ENCODE measurements around the gene STAMBPL1.
A peak's percentile ranks its signal among the peaks of the same experiment; 100 is the strongest.

The STAMBPL1 gene

DNA sequence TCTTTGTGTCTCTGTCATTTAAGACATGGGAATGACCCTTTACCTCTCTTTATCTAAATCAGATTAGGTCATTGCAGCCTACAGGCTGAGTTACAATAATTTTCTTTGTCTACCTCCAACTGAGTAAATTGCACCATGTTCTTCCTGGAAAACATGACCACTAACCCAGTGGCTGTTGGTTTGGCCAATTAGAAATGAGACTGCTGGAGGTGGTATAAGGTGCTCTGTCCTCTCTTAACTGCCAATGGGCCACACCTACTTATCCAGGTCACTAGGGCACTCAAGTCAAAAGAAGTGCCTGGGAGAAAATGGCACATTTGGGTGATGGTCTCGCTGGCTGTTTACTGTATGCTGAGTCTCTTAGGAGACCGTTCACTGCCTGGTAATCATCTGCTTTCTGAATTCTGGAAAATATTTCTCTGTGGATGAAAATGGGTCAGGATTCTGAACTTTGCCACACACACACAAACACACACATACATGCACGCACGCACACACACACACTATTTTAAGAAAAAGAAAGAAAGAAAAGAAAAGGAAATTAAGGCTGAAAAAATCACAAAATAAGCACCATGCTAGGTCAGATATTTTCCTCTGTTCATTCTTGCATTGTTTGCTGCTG is 16.4 kb downstream of the STAMBPL1 start:
- no peak for DNase-seq

DNA sequence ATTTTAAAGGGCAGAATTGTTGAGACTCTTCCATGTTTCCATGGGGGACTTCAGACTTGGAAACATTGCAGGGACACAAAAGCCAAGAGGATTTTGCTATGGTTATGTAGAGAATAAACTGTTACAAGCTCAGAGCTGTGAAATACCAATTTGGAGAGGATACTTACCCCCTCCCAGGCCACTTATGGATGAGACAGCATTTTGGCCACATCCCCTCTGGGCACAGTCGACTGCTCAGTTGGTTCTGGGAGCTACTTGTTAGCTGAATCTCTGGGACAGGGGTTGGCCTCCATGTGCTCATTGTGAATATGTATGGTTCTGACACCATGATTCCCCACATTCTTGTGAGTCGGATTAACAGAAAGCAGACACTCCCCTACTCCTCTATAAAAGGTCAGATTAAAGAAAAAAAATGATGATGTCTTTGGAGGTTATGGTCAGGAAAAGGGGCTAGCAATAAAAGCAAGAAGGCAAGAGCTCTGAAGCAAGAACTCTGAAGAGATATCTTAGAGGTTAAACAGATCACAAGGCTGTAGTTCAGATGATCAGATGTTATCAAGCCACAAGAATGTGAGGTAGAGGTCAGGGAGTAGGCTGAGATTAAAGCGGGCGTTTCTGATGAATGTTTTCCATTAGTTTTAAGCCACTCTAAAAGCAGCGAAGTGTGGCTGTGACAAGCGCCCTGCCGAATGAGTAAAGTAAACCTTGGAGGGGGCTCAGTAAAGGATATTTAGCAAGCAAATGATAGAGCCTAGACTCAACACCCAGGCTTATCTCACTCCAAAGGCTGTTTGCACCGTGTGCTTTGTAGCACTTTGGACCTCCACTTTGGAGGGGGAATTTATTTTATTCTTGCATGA is 17.2 kb downstream of the STAMBPL1 start:
- DNase-seq, result peak; percentile 11 to 19

DNA sequence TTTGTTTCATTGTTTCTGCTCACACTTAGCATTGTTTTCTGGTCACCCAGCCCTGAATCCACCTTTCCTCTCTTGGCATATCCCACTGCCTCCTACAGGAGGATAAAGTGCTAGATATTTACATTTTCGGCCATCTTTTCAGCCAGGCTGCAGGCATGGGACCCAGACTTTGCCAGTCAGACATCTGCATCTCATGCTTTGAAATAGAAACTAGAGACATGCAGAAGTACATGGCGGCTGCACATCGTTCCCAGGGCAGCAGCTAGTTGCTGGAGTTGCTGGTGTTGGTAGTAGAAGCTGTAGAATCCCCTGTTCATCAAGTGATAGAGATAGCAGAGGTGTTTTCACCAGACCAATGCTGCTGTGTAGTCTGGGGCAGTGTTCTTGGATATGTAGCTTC is 18.7 kb downstream of the STAMBPL1 start:
- DNase-seq, result no peak

DNA sequence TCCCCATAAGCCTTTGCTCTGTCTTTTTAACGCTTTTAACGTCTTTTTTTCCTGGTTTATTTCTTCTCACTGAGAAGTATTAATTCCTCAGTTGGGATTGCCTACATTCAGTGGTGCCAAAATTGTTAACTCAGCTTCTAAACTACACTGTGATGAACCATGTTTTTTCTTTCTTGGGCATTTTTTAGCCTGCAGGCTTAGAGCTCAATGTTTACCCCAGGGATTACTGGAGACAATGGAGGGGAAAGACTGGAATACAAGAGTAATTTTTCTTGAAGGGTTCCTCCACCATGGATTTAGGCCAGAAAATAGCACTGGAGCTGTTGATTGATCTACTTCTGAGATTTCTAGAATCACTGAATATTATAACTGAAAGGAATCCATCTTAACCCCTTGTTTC is 19.8 kb downstream of the STAMBPL1 start:
- no peak for DNase-seq

DNA sequence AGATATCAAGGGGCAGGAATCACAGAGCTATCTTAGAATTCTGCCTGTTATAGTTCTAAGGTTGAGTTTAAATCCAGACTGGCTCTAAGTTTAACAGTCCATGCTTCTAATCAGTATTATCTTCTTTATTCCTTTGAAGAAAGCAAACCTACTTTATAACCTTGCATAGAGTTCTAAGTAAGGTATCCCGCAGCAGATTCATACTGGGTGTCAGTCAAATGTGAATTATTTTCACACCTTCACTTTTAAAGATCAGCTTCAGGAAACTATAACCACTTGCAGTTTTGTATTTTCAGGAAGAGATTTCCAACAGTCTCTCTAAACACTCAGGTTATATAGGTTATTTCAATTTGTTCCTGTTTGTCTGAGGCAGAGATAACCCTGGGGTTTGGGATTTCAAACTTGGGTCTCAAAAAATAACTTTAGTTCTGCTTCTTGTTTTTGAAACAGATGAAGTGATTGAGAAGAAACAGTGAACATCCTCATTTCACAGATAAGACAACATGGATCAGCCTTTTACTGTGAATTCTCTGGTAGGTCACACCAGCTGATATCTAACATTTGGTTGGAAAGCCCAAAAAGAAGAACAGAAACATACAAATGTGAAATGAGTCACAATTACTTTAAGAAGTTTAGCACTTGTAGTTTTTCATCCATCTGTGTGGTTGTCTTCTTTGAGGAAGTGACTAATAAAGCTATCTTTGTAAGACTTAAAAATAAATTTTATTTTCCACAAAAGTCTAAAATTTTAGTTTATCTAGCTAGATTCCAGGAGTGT is 21.4 kb downstream of the STAMBPL1 start:
- DNase-seq, result no peak

DNA sequence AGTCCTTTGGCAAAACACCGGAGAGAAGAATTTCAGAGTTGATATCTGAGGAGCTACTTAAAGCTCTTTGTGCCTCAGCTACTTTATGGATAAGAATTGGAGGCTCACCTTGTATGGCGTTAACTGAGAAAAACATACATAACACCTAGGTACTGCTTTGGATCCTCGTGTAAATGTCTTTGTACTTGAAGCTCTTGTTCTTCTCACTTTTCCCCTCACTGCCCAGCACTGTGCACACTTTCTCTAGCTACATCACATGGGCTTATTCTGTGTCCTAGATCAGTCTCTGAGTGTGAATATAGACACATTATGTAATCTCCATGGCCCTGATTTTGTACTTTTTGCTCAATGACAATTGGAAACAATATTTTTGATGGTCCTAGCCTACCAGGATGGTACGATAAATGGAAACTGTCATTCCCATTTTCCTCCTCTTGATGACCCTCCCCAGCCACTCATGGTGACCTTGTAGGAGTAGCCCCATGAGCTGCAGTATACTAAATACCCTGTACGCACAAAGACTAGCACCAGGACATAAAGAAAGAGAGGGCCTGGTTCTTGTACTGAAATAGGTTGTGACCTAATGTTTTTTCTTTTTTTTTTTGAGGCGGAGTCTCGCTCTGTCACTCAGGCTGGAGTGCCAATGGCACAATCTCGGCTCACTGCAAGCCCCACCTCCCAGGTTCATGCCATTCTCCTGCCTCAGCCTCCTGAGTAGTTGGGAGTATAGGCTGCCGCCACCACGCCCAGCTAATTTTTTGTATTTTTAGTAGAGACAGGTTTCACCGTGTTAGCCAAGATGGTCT is 22.1 kb downstream of the STAMBPL1 start:
- no peak for DNase-seq

DNA sequence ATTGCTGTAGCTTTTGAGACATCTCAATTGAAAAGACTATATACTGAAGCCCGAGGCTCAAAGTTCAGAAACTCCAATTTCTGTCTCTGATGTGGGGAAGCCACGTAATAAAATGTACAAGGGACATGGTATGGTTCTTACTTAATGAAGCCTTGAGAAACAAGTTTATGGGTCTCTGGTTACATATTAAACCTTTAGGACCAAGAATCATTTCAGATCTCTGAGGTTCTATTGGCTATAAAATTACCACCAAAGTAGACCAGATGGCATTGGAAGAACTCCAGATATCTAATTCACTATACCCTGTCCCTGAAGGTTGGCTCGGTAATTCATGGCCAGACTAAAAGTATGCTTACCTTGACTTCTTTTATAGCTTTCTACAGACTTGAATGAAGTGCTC is 23.7 kb downstream of the STAMBPL1 start:
- DNase-seq, result no peak

DNA sequence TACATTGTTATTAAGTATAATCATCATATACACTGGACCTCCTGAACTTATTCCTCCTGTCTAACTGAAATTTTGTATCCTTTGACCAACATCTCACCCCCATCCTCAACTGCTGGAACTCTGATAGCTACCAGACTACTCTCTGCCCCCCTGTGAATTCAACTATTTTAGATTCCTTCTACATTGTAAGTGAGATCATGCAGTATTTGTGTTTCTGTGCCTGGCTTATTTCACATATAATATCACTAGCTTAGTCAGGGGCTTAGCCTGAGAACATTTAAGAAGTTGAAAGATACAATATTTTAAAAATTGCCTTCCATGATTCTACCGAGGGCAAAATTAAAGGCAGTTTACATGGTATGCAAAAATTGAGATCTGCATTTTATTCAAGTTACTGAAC is 26.9 kb downstream of the STAMBPL1 start:
- DNase-seq, result no peak

DNA sequence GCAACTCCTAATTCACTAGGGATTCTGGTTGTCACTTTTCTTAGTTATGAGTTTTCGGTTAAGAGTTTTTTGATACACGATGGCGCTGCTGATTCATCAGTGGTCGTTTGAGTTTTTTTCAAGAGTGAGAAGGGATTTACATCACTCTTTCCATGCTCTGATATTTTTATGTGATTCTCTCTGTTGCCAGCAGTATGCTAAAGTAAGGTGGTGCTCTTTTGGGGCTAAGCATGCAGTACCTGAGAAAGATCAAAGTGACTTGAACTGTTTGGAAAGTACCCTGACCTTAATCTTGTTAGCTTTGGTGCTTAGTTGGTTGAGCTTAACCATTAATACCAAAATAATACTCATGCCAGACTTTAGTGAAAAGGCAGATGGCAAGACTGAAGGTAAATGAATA is 28.1 kb downstream of the STAMBPL1 start:
- no peak for DNase-seq

DNA sequence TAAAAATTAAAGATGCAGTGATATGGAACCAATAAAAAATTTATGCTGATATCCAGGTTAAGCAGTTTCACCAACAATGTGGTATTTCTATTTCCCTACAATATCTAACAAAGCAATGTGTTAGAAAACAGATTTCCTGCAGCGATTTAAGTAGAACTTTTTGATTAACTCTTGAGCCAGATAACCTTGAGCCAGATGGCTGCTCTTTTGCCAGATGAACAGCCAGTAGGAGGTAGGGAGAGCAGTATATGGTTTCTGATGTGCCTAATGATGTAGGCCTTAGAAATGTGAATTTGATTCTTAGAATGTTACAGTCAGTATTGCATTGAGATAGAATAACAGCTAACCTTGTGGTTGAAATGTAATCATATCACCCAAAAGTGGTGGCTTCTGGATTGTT is 31.1 kb downstream of the STAMBPL1 start:
- no peak for DNase-seq

DNA sequence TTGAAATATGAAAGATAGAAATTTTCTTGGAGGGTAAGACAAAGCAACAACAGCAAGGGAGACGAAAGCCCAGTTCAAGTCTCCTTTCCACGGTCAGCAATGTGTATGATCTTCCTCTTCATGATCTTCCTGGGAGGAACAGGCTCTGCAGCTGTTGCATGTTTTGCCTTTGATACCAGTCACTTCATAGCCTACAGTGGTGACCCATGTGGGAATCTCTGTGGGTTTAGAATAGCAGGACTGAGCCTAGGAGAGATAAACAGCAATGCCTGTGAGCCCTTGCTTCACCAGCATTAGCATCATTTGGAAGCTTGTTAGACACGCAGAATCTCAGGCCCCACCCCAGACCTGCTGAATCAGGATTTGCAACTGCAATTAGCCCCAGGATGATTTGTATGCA is 31.8 kb downstream of the STAMBPL1 start:
- DNase-seq, result no peak

DNA sequence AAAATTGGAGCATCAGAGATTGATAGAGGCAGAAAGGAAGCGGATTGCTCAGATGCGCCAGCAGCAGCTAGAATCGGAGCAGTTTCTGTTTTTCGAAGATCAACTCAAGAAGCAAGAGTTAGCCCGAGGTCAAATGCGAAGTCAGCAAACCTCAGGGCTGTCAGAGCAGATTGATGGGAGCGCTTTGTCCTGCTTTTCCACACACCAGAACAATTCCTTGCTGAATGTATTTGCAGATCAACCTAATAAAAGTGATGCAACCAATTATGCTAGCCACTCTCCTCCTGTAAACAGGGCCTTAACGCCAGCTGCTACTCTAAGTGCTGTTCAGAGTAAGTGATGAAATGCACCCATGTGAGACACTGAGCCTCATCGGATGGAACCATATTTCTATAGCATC is 33.1 kb downstream of the STAMBPL1 start:
- DNase-seq, result no peak

DNA sequence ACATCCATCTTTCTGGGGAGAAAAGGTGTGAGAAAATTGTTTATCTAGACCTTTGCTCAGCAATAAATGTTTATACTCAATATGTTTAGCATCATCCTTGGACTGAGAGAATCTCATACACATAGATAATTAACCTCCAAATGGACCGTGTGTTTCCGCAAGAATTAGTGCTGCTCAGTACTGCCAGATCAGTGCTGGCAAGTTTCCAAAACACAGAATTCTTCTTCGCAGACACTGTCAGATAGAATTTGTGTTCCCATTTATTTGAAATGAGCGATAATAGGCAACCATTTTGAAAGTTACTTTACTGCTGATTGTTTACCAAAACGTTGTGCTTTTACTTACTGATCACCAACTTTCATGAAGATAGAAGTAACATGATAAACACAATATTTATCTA is 33.7 kb downstream of the STAMBPL1 start:
- no peak for DNase-seq

DNA sequence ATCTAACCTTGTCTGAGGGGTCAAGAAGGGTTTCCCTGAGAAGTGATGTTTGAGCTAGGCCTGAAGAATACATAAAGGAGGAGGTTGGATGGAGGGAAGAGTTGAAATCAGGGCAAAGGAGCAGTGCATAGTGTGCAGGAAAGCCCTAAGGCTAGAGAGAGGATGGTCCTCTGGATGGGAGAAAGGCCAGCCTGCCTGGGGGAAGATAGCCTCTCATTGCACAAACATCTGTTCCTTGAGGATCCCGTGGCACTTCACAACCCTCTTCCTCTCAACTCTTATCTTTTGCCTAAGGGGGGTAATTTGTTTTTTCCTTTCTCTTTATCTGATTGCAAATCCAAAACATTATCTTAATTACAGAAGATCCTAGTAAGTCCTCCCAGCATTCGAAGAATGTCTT is 35.7 kb downstream of the STAMBPL1 start:
- DNase-seq, result no peak

DNA sequence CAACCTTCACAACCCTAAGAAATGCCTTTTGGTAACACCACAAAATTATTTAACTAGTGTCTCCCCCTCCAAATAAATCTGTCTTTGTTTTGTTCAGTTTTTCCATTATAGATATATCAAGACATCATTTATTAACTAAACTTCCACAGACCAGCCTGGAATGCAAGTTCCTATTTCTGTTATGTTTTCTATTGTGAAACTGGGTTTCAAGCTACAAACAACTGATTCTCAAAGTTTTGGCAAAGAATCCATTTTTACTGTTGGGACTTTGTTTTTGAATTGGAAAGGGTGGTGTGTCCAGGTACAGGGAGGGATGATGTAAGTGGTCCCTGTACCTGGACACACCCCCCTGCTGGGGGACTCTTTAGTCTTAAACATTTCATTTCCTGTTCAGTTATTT is 36.2 kb downstream of the STAMBPL1 start:
- no peak for DNase-seq

DNA sequence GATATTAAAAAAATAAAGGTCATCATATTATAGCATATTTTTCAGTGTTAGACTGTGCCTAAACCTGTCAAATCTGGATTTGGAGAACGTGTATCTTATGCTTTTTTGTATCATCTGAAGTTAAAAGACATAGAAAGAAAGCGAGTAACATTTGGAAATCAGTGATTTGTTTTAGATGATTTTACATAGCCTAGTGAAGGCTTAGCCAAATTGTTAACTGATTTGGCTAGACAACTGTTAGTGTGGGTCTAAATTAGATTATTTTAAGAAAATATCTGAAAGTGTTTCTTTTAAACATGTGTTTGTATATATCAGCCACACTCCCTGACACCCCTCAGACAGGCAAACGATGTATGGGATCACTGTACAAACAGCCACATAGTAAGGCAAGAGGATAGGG is 36.9 kb downstream of the STAMBPL1 start:
- no peak for DNase-seq

DNA sequence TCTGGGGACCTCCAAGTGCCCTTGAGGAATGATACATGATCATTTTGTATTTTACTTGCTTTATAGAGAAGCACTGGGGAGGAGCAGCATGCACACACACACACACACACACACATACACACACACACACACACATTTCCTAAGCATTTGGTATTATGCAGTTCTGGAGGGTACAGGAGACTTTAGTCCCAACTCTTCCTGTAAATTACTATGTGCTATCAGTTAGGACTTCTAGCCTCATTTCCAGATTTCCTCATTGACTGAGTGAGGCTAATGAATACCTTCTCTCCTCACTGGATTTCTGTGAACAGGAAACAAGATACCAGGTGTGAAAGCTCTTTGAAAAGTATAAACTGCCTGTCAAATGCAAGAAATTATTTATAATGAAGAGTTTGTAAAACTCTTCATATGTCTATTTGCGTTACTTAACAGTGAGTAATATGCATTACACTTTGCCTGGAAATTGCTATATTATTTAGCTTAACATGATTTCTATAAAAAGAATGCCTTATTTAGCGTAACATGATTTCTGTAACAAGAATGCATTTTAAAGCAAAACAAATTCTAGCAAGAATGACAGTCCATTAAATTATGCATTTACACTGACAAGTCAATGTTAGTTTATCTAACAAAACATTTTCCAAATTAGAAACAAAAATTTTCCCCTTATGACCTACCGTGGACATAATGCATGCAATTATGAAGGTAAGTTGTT is 38.3 kb downstream of the STAMBPL1 start:
- DNase-seq, result no peak

DNA sequence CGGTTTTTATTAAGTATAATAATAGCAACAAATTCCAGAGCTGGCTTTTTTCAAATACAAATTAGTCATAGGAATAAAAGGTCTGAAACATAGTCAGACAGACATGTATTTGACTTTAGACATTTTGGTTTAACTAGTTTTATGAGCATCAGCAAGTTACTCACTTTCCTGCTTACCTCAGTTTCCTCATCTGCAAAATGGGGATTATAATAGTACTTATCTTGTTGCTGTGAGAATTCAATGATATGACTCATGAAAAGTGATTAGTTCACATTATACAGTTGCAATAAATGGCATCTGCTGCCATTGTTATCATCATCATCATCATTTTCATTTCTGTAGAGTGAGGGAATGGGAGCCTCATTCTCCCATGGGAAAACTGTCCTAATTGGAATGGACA is 39.0 kb downstream of the STAMBPL1 start:
- no peak for DNase-seq

DNA sequence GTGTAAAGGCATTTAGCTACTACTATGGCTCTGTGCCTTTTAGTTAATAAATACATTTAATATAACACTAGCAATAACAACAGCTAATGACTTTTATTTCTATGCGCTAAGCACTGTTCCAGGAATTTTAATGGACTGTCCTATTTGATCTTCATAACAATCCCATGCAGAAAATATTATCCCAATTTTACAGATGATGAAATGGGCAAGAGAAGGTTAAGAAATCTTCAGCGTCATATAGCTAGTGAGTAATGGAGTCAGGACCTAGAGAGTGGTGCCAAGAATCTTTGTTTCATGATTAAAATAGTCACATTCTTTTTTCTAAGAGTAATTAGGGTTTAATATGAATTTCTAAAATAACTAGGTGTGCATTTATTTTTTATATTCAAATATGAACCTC is 40.2 kb downstream of the STAMBPL1 start:
- no peak for DNase-seq

DNA sequence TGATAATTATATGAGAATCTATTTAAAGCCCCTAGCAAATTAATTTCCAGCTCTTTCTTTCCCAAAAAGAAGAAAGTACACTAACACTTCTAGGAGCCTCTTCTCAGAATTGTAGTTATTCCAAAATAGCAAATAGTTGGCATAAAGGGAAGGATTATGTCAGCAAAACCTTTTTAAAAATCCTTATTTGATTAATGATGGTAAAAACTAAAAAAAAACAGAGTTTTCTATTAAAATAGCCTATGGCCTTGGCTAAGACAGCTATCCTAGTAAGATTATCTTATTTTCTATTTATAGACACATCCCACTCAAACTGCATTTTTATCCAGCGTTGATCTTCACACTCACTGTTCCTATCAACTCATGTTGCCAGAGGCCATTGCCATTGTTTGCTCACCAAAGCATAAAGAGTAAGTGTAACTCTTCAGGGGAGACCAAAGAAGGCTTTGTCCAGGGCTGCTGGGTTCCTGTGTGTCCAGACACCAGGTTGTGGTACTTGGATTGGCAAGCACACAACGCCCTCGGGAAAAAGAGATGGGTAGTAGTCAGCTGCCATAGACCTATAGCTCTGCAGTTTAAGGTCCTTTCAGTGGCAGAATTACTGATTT is 41.0 kb downstream of the STAMBPL1 start:
- no peak for DNase-seq

DNA sequence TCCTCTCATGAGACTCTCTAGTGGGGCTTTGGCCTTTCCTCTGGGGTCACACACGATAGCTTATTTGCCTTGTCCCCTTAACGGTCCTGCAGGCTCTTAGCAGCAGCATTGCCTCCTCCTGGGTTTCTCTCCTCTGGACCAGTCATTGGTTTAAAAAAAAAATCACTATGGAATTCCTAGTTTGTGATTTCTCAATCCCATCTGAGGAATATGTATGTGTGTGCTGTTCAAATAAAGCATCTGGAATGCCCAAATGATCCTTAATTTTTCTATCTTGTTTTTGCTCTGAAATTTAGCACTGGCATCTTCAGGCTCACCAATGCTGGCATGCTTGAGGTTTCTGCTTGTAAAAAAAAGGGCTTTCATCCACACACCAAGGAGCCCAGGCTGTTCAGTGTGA is 42.0 kb downstream of the STAMBPL1 start:
- no peak for DNase-seq

DNA sequence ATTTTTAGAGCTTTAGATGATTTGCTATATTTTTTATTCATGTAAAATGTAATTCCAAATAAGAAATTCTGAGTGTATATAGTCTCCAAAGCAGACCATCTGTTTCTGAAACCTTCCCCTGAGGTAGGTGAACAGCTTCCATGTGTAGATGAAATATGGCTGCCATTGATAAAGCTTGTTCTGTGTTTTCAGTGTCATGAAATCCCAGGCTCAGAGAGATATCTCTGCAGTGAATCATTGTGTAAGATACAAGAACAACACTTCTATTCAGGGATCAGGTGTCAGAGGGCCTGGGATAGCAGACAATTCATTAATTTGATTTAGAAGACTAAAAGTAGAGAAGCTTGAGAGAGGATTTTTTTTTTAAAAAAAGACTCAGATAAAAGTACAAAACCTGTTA is 43.5 kb downstream of the STAMBPL1 start:
- no peak for DNase-seq

Measured in activated CD4-positive, alpha-beta T cell treated with anti-CD3 and anti-CD28 coated beads, Interleukin-2, amount 50 U/mL, for 4 hours (primary cell).